Stimulated activated CD8-positive, alpha-beta memory T cell treated with anti-CD3 and anti-CD28 coated beads, Interleukin-15, amount 100 ng/mL, for 48 hours (primary cell): Measurements from ENCODE around the gene SMIM44.
"Not testable (repeated sequence)": the region's sequence is repeated elsewhere in the genome, so short reads cannot be mapped to it uniquely, and the experiment has no call there.

Experiments used
- DNase-seq, 2 donors: peaks; one replicate each; pipeline ENCODE4 v3.0.0-alpha.2; 2020; ENCODE audit warnings: low read depth in 2 of 2

The SMIM44 gene

GRCh38 chr19:3517638-3518037 is 34.4 kb upstream of the SMIM44 start:
- no peak for DNase-seq

DNA sequence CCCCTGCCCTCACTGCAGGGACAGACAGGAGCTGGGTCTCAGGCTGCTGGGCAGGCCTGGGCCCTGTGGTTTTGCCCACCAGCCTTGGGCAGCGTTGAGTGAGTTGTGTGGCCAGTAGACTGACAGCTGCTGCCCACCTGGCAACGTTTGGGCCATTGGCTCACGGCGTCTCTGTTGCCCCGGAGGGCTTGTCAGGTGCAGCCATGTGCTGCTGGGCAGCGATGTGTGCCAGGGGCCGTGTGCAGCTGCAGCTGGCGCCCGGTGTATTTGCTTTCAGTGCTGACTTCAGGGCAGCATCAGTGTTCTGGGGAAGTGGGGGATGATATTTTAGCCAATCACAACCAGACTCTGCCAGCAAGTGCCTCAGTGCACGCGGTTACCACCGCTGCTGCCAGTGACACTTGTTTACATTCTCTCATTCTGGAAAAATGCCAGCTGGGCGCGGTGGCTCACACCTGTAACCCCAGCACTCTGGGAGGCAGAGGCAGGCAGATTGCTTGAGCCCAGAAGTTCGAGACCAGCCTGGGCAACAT is 33.5 kb upstream of the SMIM44 start:
- no peak for DNase-seq

DNA sequence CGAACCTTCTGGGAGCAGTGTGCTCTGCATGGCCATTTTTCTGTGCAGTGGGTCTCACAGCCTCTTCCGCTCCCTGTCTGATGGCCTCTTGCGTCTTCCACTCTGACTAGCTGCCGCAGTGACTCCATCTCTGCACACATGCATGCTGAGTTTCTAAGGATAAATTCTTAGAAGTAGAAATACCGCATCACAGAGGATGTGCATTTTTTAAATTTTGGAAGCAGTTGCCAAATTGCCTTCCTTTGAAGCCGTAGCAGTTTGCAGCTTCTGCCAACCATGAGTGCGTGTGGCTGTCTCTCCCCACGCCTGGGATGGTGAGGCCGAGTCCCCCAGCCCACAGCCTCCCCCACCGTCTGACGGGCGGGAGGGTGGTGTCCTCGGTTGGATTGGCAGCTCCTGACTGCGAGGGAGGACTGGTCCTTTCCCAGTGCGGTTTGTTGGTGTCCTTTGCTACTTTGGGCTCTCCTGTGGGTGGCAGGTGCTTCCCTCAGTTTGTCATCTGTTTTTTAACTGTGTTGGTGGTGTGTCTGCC is 32.7 kb upstream of the SMIM44 start:
- no peak for DNase-seq

- no peak for DNase-seq
Measured at GRCh38 chr19:3514930-3515329, 31.7 kb upstream of the SMIM44 start.

DNA sequence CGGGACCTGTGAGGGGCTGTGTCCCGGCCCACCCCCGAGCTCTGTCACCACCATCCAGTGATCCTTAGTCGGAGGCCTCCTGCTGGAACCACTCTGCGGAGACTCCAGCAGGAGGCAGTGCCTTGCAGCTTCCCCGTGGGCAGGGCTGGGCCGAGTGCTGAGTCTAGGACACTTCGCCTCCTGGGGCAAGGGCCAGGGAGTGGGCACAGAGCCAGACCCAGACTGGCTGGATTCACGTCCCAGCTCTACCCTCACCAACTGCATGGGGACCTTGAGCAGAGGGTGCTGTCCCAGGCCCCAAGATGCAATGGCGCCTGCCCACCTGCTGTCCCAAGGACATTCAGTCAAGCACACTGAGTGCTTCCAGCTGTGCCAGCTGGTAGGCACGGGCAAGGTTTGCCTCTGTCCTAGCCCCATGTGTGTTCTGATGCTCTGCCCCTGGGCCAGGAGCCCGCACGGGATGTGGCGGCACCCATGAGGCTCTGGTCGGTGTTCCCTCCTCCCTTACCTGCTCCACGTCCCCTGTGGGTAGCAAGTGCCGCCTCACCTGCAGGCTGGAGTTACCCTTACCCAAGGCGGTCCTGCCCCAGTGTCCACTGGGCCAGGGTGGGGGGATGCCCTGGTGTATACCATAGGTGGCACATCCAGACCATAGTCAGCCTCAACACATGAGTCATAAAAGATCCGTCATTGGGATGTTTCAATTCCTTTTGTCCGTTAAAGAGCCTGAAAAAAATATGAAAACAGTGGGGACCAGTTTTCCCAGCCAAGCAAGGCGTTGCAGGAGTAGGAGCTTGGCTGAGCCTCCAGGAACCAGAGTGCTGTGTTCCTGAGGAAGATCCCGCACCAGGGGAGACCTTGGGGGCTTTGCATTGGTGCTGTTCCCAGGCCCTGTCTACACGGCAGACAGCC is 30.2 kb upstream of the SMIM44 start:
- DNase-seq: no peak

- no peak for DNase-seq
Measured at GRCh38 chr19:3512562-3513228, 29.5 kb upstream of the SMIM44 start.

DNA sequence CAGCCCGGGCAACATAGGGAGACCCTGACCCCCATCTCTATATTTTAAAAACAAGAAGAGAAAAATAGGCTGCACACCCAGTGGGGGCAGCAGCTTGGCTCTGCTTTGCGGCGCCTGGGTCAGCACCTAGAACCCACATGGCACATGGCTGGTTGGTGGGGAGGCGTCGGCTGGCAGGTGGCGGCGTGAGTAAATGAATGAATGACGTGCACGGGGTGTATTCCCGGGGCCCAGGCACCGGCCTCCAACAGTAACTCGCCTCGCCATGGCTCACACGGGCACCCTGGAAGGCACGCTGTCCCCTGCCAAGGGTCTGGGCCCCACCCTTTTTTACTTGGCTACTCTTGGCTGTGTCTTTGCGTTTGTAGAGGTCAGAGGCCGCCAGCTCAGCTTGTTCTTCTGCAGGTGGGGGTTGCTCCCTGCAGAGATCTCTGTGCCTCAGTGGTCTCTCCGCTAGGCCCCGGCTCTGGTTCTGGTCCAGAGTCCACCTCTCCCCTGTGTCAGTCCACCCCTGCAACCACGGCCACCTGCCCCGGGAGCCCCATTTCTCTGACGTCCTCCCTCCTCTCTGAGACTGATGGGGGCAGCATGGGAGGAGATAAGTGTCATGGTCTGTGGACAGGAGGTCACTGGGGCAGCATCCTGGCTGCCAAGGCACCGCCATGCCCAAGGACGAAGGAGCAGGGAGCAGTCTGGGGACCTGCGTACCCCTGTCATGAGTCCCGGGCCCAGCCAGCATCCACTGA is 28.4 kb upstream of the SMIM44 start:
- no peak for DNase-seq

- DNase-seq: no peak
Measured at GRCh38 chr19:3510727-3511126, 27.5 kb upstream of the SMIM44 start.

- peak in 1 of 2 donors; percentile 41 for DNase-seq
Measured at GRCh38 chr19:3509566-3509989, 26.3 kb upstream of the SMIM44 start.

GRCh38 chr19:3508771-3509535 is 25.7 kb upstream of the SMIM44 start:
- DNase-seq: no peak

GRCh38 chr19:3508121-3508661 is 24.9 kb upstream of the SMIM44 start:
- DNase-seq: not testable (repeated sequence)

- no peak for DNase-seq
Measured at GRCh38 chr19:3507371-3508120, 24.3 kb upstream of the SMIM44 start.

DNA sequence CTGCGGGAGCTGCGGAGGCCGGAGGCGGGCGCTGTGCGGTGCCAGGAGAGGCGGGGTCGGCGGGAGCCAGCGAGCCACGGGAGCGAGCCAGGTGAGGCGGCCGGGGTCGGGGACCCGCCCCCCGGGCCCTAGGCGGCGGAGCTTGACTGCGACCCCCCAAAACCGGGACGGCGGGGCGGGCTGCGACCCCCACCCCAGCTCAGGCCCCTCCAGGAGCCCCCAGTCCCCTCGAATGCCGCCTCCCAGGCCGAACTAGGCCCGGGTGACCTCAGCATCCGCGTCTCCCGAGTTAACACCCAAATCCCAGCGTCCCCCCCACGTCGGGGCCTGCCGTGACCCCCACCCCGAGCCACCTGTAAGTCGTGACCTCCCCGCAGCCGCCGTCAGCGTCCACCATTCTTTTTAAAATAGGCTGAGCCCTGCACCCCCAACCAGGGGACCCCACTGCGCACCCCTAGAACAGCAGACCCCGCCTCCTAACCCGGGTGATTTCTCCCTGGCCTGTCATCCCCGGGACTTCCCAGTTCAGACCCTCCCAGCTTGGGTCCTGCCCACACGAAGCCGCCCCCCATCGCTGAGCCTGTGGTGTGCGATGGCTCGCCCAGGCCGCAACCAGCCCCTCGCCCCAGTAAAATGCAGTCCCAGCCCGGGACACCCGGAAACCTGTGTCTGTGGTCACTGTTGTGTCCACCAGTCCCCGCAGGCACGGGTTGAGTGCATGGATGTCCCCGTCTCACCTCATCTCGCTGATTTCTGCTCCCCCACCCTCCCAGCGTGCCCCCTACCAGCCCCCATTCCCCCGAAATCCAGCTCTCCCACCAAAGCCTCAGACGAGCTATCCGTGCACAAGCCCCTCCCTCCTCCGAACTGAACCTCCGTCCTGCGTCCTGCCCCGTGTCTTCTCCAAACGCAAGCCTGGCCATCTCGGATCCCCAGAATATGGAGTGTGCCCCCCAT is 23.4 kb upstream of the SMIM44 start:
- no peak for DNase-seq

DNA sequence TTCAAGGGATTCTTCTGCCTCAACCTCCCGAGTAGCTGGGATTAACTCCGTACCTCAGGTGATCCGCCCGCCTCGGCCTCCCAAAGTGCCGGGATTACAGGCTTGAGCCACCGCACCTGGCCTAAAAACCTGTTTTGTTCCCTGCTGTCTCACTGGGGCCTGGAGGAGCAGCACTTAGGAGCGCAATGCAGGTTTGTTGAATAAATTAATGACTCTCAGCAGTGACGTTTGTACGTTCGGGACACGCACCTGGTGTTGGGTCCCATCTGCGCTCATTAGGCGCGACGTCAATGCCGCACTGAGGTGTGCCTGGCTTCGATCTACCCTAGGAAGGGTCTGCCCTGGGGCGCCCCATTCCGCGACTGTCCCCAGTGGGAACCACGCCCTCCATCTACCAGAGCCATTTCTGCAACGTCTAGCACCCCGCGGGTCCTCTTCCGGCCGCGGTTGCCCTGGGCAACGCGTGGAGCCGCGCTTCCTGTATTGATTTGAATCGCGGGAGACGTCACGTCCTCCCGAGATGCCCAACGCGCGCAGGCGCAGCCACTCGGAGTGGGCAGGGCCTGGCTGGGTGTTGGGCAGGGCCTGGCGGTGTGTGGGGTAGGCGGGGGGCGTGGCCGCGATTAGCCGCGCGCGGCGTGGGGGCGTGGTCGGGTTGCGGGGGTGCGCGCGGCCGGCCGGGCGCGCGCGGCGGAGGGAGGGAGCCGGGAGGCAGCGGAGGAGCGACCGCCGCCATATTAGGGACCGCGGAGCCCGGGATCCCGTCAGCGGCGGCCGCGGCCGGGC is 22.6 kb upstream of the SMIM44 start, which contains the start of gene FZR1:
Gene FZR1 (plus strand): TSS at position 714 of the 786 bp plus-strand sequence. CDS start 16,679 bp downstream, outside the sequence.
- DNase-seq: peak; percentile 100

- DNase-seq: no peak
Measured at GRCh38 chr19:3504735-3505134, 21.5 kb upstream of the SMIM44 start.

GRCh38 chr19:3503036-3503572 is 19.9 kb upstream of the SMIM44 start:
- DNase-seq: no peak

DNA sequence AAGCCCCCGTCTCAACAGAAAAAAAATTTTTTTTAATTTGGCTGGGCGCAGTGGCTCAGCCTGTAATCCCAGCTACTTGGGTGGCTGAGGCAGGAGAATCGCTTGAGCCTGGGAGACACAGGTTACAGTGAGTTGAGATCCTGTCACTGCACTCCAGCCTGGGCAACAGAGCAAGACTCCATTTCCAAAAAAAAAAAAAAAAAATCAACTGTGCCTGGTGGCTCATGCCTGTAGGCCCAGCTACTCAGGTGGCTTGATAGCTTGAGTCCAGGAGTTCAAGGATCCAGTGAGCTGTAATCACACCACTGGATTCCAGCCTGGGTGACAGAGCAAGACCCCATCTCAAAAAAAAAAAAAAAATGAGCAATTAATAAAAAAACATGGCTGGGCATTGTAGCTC is 18.5 kb upstream of the SMIM44 start:
- no peak for DNase-seq
